ENCODE data around the gene KCTD8.
A peak's percentile ranks its signal among the peaks of the same experiment; 100 is the strongest.

KCTD8 gene

GRCh38 chr4:44448521-44449461 lies at the start of gene KCTD8:
TSS of gene KCTD8 (minus strand) at chr4:44448809.
- DNase-seq = peak; percentile 82

DNA sequence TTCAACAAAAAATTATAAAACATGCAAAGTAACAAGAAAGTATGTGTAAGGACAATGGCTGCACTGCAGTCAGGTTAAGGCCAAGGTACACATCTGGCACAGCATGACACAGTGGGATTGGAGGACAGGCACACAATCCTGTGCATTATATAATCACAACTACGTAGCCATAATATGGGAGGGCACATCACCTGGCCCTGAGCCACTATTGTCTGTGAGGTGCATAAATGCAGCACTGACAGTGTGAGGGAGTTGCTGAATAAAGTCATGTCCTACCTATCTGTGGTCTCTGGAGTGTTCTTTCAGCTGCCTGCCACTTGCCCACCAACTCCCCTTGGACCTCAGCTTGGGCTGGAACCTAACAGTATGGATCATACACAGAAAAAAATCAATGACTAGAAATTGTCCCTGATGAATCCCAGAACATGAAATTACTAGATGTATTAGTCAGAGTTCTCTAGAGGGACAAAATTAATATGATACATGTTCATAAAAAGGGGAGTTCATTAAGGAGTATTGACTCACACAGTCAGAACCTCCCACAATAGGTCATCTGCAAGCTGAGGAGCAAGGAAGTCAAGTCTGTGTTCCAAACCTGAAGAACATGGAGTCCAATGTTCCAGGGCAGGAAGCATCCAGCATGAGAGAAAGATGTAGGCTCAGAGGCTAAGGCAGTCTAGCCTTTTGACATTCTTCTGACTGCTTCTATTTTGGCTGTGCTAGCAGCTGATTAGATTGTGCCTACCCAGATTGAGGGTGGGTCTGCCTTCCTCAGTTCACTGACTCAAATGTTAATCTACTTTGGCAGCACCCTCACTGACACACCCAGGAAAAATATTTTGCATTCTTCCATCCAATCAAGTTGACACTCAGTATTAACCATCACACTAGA lies 46.4 kb upstream of the KCTD8 start:
- DNase-seq = no peak

GRCh38 chr4:44493924-44494323 lies 45.3 kb upstream of the KCTD8 start:
- DNase-seq = no peak

DNA sequence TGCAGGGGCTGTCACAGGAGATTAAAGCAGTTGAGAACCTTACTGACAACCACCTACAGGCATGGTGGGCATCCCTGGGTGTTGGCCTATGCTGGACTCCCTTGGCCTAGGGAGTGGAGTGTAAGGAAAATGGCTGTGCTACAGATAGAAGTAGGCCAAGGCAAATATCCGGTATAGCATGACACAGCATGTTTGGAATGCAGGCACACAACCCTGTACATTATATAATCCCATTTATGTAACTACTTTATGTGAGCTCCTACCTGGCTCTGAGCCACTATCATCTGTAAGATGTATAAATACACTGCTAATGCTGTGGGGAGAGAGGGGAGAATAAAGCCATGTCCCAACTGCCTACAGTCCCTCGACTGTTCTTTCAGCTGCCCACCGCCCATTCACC lies 38.7 kb upstream of the KCTD8 start:
- no peak for DNase-seq

GRCh38 chr4:44479731-44480130 lies 31.1 kb upstream of the KCTD8 start:
- no peak for DNase-seq

GRCh38 chr4:44462259-44462658 lies 13.7 kb upstream of the KCTD8 start:
- DNase-seq = no peak

- peak; percentile 5 for DNase-seq
Observed at GRCh38 chr4:44447563-44448504, 775 bp downstream of the KCTD8 start.

DNA sequence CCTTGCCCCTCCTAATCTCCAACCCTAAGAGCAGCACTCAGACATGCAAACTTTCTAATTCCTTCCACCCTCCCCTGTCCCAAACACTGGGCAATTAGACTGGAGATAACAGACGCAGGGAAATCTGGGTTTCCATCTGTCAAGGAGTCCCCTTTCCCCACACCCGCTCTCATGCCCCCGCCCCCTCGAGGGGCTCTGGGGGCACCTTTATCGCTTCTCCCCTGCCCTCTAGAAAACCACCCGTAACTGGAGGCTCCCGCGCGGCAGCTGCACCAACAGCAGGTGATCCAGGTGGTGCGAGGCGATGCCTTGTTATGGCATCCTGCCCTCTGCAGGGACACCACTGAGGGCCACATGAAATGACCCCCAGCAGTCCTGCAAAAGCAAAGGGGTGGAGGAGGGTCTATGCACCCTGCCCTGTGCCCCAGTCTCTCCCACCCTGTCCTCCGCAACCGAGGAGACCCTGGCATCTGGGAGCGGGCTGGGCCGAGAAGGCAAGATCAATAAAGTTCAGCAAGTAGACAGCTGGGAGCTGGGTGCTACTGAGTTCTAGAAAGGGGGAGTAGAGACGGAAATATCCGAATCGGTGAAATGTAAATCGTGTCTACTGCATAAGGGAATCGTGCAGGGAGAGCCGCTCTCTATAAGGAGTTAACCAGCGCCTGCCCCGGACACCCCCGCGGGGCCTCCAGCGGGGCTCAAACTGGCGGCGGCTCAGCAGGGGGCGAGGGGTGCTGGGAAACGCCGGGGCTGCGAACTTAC lies 1.6 kb downstream of the KCTD8 start:
- DNase-seq = no peak

DNA sequence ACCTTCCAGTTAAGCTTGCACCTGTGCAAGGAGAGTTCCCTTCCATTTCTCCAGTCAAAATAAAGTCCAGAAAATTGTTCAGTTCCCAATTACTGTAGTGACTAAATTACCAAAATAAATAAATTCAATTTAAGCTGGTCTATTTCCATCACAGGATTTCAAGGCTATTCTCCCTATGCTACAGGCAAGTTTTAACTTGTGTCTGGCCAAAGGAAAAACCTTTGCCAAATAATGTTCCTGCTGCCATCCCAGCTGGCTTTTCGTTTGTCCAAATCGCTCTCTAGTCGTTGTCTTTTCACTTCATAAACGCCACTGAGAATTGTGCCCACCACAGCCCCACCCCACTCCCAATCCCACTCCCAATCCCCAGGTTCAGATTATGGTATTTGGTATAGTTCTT lies 2.4 kb downstream of the KCTD8 start:
- no peak for DNase-seq

DNA sequence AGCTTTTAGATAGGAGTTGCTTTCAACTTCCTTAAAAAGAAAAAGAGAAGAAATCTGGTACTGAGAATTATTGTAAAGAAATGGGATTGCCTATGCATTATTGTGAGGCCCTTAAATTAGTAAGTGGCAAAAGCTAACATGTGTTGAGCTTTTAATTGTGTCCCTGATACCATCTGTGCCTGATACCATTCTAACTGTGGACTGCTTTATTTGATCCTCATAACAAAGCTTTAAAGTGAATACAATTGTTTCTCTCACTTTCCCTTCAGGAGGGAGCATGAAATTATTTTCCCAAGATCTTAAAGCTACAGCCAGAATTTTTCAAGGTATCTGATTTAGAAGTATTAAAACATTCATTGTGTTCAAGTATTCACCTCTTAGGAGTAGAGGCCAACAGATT lies 9.9 kb downstream of the KCTD8 start:
- DNase-seq = no peak

- DNase-seq = no peak
Observed at GRCh38 chr4:44434247-44434646, 14.4 kb downstream of the KCTD8 start.

GRCh38 chr4:44425614-44426208 lies 22.9 kb downstream of the KCTD8 start:
- no peak for DNase-seq

GRCh38 chr4:44422912-44423311 lies 25.7 kb downstream of the KCTD8 start:
- DNase-seq = no peak

DNA sequence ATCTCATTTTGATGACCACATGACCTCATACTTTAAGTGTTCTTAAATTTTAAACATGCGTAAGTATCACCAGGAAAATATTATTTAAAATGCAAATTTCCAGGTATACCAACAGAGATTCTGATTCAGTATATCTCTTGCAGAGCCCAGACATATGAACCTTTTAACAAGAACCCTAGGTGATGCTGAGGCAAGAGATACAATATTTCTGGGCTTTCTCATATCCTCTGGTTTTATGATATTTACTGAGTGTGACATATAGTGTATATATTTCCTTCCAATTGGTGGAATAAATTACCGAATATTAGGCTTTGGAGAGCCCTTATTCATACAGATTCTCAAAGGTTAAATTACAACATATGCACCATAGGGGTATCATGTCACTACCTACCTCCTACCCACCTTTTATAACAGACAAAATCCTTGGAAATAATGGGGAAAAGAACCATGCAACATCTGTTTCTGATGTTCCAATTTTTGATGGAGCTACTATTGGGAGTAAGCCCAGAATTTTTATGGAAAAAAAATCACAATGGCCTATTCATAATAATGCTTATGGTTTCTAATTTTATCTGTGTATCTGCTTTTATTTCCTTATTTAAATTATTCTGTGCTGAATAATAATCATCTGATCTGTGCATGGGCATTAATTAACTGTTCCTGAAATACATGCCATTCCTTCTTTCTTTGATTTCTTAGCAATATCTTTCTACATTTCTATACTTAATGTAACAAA lies 27.1 kb downstream of the KCTD8 start:
- DNase-seq = no peak

DNA sequence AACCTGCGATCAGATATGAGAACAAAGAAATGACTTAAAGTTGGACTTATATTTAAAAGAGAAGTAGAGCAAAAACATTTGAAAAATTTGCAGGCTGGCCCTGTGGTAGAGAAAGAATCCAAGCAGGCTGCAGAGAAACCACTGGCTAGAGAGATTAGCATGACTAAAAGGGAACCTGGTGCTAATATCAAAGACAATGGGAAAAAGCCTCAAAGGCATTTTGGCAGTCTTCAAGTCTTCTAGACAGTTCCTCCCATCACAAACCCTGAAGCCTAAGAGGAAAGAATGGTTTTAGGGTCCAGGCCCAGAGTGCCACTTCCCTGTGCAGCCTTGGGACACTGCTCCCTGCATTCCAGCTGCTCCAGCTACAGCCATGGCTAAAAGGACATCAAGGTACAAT lies 33.4 kb downstream of the KCTD8 start:
- no peak for DNase-seq

DNA sequence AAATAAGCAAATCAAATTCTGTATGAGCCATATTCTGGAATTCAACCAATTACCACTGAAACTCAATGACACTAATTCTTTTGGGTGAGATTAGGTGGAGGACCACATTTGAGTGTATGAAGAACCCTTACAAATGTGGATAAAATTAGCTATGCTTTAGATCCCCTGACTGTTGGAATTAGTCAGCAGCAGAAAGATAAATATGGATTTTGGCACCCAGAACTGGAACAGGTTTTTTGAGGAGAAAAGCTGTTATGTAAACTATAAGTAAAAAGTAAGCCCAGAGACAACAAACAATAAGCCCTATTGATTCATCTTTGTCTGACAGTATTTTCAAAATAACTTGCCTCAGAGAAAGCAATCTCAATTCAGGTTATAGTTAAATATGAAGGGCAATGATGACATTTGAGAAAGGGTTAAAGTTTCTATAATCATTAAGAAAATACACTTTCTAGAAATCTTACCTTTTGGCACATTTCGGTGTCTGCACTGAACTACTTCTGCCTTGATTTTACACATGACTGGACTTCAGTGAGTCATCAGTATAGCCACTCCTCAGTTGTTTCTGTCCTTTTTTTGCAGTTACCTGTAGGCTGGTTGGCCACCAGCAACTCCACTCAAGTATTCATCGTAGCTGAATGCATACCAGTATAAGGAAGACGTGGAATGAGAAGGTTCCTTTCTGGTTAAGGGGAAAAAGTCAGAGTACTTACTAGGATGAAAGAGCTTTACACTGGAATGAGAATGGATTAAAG lies 80.0 kb downstream of the KCTD8 start:
- no peak for DNase-seq

GRCh38 chr4:44354172-44354571 lies 94.4 kb downstream of the KCTD8 start:
- no peak for DNase-seq

- DNase-seq = no peak
Observed at GRCh38 chr4:44351069-44351468, 97.5 kb downstream of the KCTD8 start.

DNA sequence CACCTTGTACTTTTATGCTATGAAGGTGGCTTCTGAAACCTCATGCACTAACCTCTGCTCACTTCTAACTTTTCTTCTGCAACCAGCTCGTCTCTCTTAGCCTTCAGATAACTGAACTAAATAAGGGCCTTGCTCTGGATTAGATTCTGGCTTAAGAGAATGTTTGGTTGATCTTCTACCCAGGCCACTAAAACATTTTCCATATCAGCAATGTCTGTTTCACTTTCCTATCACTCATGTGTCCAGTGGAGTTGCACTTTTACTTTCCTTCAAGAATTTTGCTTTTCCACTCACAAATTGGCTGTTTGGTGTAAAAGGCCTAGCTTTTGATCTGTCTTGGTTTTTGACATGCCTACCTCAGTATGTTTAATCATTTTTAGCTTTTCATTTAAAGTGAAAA lies 105.8 kb downstream of the KCTD8 start:
- DNase-seq = no peak

DNA sequence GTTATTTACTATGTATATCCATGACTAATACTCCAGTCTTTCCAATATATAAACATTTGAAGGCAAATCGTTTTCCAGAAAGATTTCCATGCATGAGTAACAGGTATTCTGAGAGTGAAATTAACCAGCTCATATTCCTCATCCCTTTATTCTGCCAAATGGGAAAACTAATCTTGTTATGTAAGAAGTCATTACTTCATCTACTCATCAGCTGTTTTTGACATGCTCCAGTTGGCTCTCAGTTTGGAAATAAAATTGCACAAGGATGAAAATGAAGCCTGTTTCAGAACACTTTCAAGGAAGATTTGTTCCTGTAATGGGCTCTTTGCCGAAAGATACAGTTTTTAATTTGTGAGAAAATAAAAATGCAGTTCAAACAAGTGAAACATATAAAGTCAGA lies 121.9 kb downstream of the KCTD8 start:
- no peak for DNase-seq
